Common myeloid progenitor, CD34-positive (primary cell): ENCODE measurements around the gene PRKAR1B.
"Not testable (repeated sequence)": the region's sequence is repeated elsewhere in the genome, so short reads cannot be mapped to it uniquely, and the experiment has no call there.

Experiments used
- CTCF ChIA-PET: fragments of 350-600 bp; sonication (Branson Sonifier 250); formaldehyde crosslinking; loops from one replicate; lab custom pipeline; 2021; ENCODE audit warnings: antibody characterized with exemption; lab: Charles Lee
- POLR2A ChIA-PET: fragments of 350-600 bp; sonication (Branson Sonifier 250); formaldehyde crosslinking; loops from one replicate; lab custom pipeline; 2021; ENCODE audit warnings: antibody characterized with exemption; lab: Charles Lee
- DNase-seq, 3 donors: peaks; one replicate each; pipeline versions ENCODE4 v3.0.0 to v3.0.0-alpha.2; 2013
- H3K27ac ChIP-seq, 2 experiments: 1 replicate in 1 of 2; 2 replicates in 1 of 2; pipeline ENCODE4 v1.7.0; 2013; ENCODE audit warnings: inconsistent platforms in 2 of 2, low read length in 2 of 2, mild to moderate bottlenecking in 2 of 2, low read depth in 1 of 2, moderate library complexity in 1 of 2; ENCODE audit not compliant: severe bottlenecking in 2 of 2, insufficient read depth in 1 of 2, poor library complexity in 1 of 2
- H3K27me3 ChIP-seq, 5 experiments: replicated peaks in 2 of 5; 1 replicate in 3 of 5; 2 replicates in 2 of 5; pipeline versions ENCODE4 v1.6.1 to v1.7.0; 2013; ENCODE audit warnings: low read length in 4 of 5, mild to moderate bottlenecking in 2 of 5, moderate library complexity in 2 of 5, inconsistent platforms in 1 of 5; ENCODE audit not compliant: insufficient read depth in 5 of 5, control insufficient read depth in 4 of 5
- H3K36me3 ChIP-seq, 4 experiments: 1 replicate in 2 of 4; 2 replicates in 2 of 4; pipeline versions ENCODE4 v1.6.1 to v1.7.0; 2013; ENCODE audit warnings: low read length in 3 of 4, control low read depth in 1 of 4, mild to moderate bottlenecking in 1 of 4; ENCODE audit not compliant: control insufficient read depth in 4 of 4, insufficient read depth in 4 of 4
- H3K4me1 ChIP-seq, 4 experiments: 1 replicate in 3 of 4; 2 replicates in 1 of 4; pipeline versions ENCODE4 v1.6.1 to v1.7.1; 2013; ENCODE audit warnings: low read length in 3 of 4, mild to moderate bottlenecking in 3 of 4, control low read depth in 1 of 4, inconsistent platforms in 1 of 4, moderate library complexity in 1 of 4; ENCODE audit not compliant: control insufficient read depth in 4 of 4, insufficient read depth in 4 of 4; ENCODE audit errors: control extremely low read depth in 1 of 4
- H3K4me3 ChIP-seq, 7 experiments: 1 replicate in 4 of 7; 2 replicates in 3 of 7; pipeline versions ENCODE4 v1.5.1 to v1.7.0; 2013; ENCODE audit warnings: mild to moderate bottlenecking in 7 of 7, low read length in 6 of 7, moderate library complexity in 6 of 7, inconsistent platforms in 2 of 7, low read depth in 2 of 7, control low read depth in 1 of 7; ENCODE audit not compliant: insufficient read depth in 4 of 7, control insufficient read depth in 1 of 7; ENCODE audit errors: extremely low read depth in 1 of 7
- H3K9me3 ChIP-seq, 5 experiments: 1 replicate in 4 of 5; 2 replicates in 1 of 5; pipeline versions ENCODE4 v1.6.1 to v1.7.1; 2013; ENCODE audit warnings: low read length in 4 of 5, mild to moderate bottlenecking in 2 of 5, inconsistent platforms in 1 of 5, low read depth in 1 of 5, moderate library complexity in 1 of 5; ENCODE audit not compliant: control insufficient read depth in 4 of 5, insufficient read depth in 2 of 5; ENCODE audit errors: control extremely low read depth in 1 of 5
- WGBS: methylation state at CpG from one replicate; pipeline ENCODE4 v1.1.5; 2013; ENCODE audit not compliant: insufficient coverage; 5-methylcytosine and 5-hydroxymethylcytosine counted together

The PRKAR1B gene

GRCh38 chr7:746155-747061 is 19.3 kb upstream of the PRKAR1B start:
- H3K36me3 ChIP-seq, result peaks cover 0 to 36% (median 28%) of the 10 kb centered on the region in 4 experiments
- WGBS, result 96% methylated on average over 33 of the region's 40 CpGs
- CTCF ChIA-PET, result no interaction called here

GRCh38 chr7:745431-746154 is 18.5 kb upstream of the PRKAR1B start:
- POLR2A ChIA-PET, result no interaction called here
- Histone ChIP-seq H3K27me3 (no peaks in the 10 kb centered on the region), H3K27ac (no peak overlapping the region), H3K4me1 (no peaks in the 10 kb centered on the region), H3K4me3 (no peak overlapping the region), H3K36me3 (peaks cover 4 to 41% (median 32%) of the 10 kb centered on the region in 4 experiments), H3K9me3 (no peaks in the 10 kb centered on the region)
- 98% methylated on average over 21 of the region's 23 CpGs for WGBS
- no peak for DNase-seq
- CTCF ChIA-PET, result no interaction called here

More at GRCh38 chr7:746155-747061, 19.3 kb upstream of the PRKAR1B start:
- POLR2A ChIA-PET, result no interaction called here
- Histone ChIP-seq H3K4me1 (no peaks in the 10 kb centered on the region), H3K27me3 (no peaks in the 10 kb centered on the region), H3K4me3 (no peak overlapping the region), H3K27ac (no peak overlapping the region), H3K9me3 (no peaks in the 10 kb centered on the region)
- DNase-seq, result no peak

GRCh38 chr7:744854-745430 is 17.9 kb upstream of the PRKAR1B start:
- Histone ChIP-seq H3K27me3 (no peaks in the 10 kb centered on the region), H3K27ac (no peak overlapping the region), H3K36me3 (peaks cover 4 to 42% (median 34%) of the 10 kb centered on the region in 4 experiments), H3K4me3 (no peak overlapping the region), H3K9me3 (no peaks in the 10 kb centered on the region), H3K4me1 (no peaks in the 10 kb centered on the region)
- ChIA-PET POLR2A (no interaction called here), CTCF (no interaction called here)
- DNase-seq, result no peak
- WGBS, result 94% methylated on average over 17 of the region's 20 CpGs

- H3K27ac ChIP-seq, CTCF ChIA-PET, H3K9me3 ChIP-seq, POLR2A ChIA-PET, H3K4me3 ChIP-seq, H3K4me1 ChIP-seq, H3K27me3 ChIP-seq, DNase-seq: not testable (repeated sequence)
- WGBS, result no CpG with 5 or more reads among the region's 5 CpGs
- H3K36me3 ChIP-seq, result peaks cover 4 to 49% (median 37%) of the 10 kb centered on the region in 4 experiments
Measured at GRCh38 chr7:744128-744520, 17.0 kb upstream of the PRKAR1B start.

- 98% methylated on average over 5 of the region's 14 CpGs for WGBS
- DNase-seq, H3K27me3 ChIP-seq, POLR2A ChIA-PET, H3K9me3 ChIP-seq, H3K4me1 ChIP-seq, H3K4me3 ChIP-seq, H3K27ac ChIP-seq: not testable (repeated sequence)
- H3K36me3 ChIP-seq, result peaks cover 4 to 50% (median 38%) of the 10 kb centered on the region in 4 experiments
- CTCF ChIA-PET, result interaction anchor here (1.2 kb wide), 1 partner anchor 12 kb away, joined by 3 read pairs; no protein-coding TSS in a partner anchor
Measured at GRCh38 chr7:743341-744127, 16.5 kb upstream of the PRKAR1B start.

- Histone ChIP-seq H3K27ac (no peak overlapping the region), H3K36me3 (peaks cover 4 to 50% (median 39%) of the 10 kb centered on the region in 4 experiments), H3K4me1 (no peaks in the 10 kb centered on the region), H3K27me3 (no peaks in the 10 kb centered on the region), H3K4me3 (no peak overlapping the region), H3K9me3 (no peaks in the 10 kb centered on the region)
- WGBS, result 95% methylated on average over 7 of the region's 8 CpGs
- ChIA-PET POLR2A (no interaction called here), CTCF (interaction anchor here (1.2 kb wide), 1 partner anchor 11 kb away, joined by 3 read pairs; no protein-coding TSS in a partner anchor)
- no peak for DNase-seq
Measured at GRCh38 chr7:742791-743190, 15.7 kb upstream of the PRKAR1B start.
